ENCODE measurements around the gene IMPACT. TPM values are rescaled to one million over a fixed set of nuclear protein-coding genes. Genes with fewer than 3 reads are reported as not detected.

The IMPACT gene
- total RNA-seq, 1 experiment from 2014 or later = 29.0 TPM

- Histone ChIP-seq H4K20me1 (ENCODE audit: insufficient read depth) (no peaks in the 10 kb centered on the region), H3K27me3 (ENCODE audit: insufficient read depth, low read depth) (no peaks in the 10 kb centered on the region), H3K4me1 (replicated peaks; ENCODE audit: insufficient read depth) (no peaks in the 10 kb centered on the region), H3K9me3 (ENCODE audit: insufficient read depth, low read depth) (no peaks in the 10 kb centered on the region), H3K4me2 (no peak overlapping the region), H3K79me2 (ENCODE audit: low read depth) (no peaks in the 10 kb centered on the region), H2AFZ (no peak overlapping the region), H3F3A (ENCODE audit: insufficient read depth, low read depth) (no peaks in the 10 kb centered on the region), H3K27ac (no peak overlapping the region), H3K36me3 (ENCODE audit: low read depth) (no peaks in the 10 kb centered on the region), H3K4me3 (no peak overlapping the region), H3K9me2 (ENCODE audit: insufficient read depth) (no peaks in the 10 kb centered on the region)
- no peak for DNase-seq
- no TSS peak for BruUV-seq (replicated peaks)
- ChIA-PET POLR2A (ENCODE audit: unreplicated experiment) (no interaction called here), CTCF (no interaction called here)
- intact Hi-C loops (cut with micrococcal nuclease; ENCODE audit: unreplicated experiment) = no loop called here
- no peak for TF ChIP-seq EZH2 (IDR thresholded peaks at IDR 0.05; ENCODE audit: low read depth)
- no peak for TF ChIP-seq CTCF (conservative IDR thresholded peaks at IDR 0.05)
These were observed 45.3 kb upstream of the IMPACT start for GRCh38 chr18:24381126-24381525.

DNA sequence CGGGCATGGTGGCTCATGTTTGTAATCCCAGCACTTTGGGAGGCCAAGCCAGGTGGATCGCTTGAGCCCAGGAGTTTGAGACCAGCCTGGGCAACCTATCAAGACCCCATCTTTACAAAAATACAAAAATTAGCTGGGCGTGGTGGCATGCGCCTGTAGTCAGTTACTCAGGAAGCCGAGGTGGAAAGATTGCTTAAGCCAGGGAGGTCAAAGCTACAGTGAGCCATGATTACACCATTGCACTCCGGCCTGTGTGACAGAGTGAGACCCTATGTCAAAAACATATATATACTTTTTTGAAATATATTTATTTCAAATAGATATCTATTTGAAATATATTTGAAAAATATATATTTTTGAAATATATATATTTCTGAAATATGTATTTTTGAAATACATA, 39.8 kb upstream of the IMPACT start:
- intact Hi-C loops (cut with micrococcal nuclease; ENCODE audit: unreplicated experiment) = no loop called here
- Histone ChIP-seq H3F3A (ENCODE audit: insufficient read depth, low read depth) (no peaks in the 10 kb centered on the region), H3K27ac (no peak overlapping the region), H3K4me3 (no peak overlapping the region), H3K9me2 (ENCODE audit: insufficient read depth) (no peaks in the 10 kb centered on the region), H3K79me2 (ENCODE audit: low read depth) (no peaks in the 10 kb centered on the region), H3K36me3 (ENCODE audit: low read depth) (no peaks in the 10 kb centered on the region), H2AFZ (no peak overlapping the region), H3K4me2 (no peak overlapping the region), H4K20me1 (ENCODE audit: insufficient read depth) (no peaks in the 10 kb centered on the region), H3K27me3 (ENCODE audit: insufficient read depth, low read depth) (no peaks in the 10 kb centered on the region), H3K9me3 (ENCODE audit: insufficient read depth, low read depth) (no peaks in the 10 kb centered on the region), H3K4me1 (replicated peaks; ENCODE audit: insufficient read depth) (no peaks in the 10 kb centered on the region)
- CTCF ChIA-PET = no interaction called here
- TF ChIP-seq EZH2 (IDR thresholded peaks at IDR 0.05; ENCODE audit: low read depth) (no peak), CTCF (conservative IDR thresholded peaks at IDR 0.05) (no peak)
- no peak for DNase-seq
- no TSS peak for BruUV-seq (replicated peaks)
- POLR2A ChIA-PET (ENCODE audit: unreplicated experiment) = no interaction called here

DNA sequence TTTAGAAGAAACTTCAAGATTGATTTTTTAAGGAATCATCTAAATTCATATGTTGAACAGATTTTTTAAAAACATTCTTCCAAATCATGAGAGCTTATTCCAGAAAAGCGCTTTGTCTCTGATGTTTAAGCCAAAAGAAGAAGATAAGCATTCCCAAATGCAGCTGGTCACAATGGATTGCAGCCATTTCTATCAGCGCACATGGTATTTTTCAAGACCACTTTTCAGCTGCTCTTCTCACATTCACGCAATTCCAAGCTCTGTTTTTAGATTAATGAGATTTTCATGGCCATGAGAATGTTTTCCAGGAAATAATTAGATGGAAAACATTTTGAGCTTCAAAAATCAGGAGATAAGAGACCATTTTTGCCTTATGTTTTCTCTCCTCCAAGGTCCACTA, 37.5 kb upstream of the IMPACT start:
- no peak overlapping the region for H3K4me2 ChIP-seq
- BruUV-seq (replicated peaks) = no TSS peak
- CTCF ChIA-PET = no interaction called here
- H3K9me2 ChIP-seq (ENCODE audit: insufficient read depth) = no peaks in the 10 kb centered on the region
- no peaks in the 10 kb centered on the region for H3K27me3 ChIP-seq (ENCODE audit: insufficient read depth, low read depth)
- POLR2A ChIA-PET (ENCODE audit: unreplicated experiment) = no interaction called here
- no peak overlapping the region for H3K27ac ChIP-seq
- H3K9me3 ChIP-seq (ENCODE audit: insufficient read depth, low read depth) = no peaks in the 10 kb centered on the region
- H4K20me1 ChIP-seq (ENCODE audit: insufficient read depth) = no peaks in the 10 kb centered on the region
- H3K79me2 ChIP-seq (ENCODE audit: low read depth) = no peaks in the 10 kb centered on the region
- H3F3A ChIP-seq (ENCODE audit: insufficient read depth, low read depth) = no peaks in the 10 kb centered on the region
- no peak overlapping the region for H3K4me3 ChIP-seq
- no peak for DNase-seq
- intact Hi-C loops (cut with micrococcal nuclease; ENCODE audit: unreplicated experiment) = no loop called here
- H3K36me3 ChIP-seq (ENCODE audit: low read depth) = no peaks in the 10 kb centered on the region
- H3K4me1 ChIP-seq (replicated peaks; ENCODE audit: insufficient read depth) = no peaks in the 10 kb centered on the region
- TF ChIP-seq CTCF (conservative IDR thresholded peaks at IDR 0.05) = no peak
- TF ChIP-seq EZH2 (IDR thresholded peaks at IDR 0.05; ENCODE audit: low read depth) = no peak
- H2AFZ ChIP-seq = no peak overlapping the region
